Peyer's patch (tissue), 4 donors: ENCODE data around the gene TM9SF4. TPM values are rescaled to one million over a fixed set of nuclear protein-coding genes. Genes with fewer than 3 reads are reported as not detected.

ENCODE experiments used
- DNase-seq, 3 donors: peaks; one replicate each; pipeline ENCODE4 v3.0.0-alpha.2; 2017 to 2019
- H3K27ac ChIP-seq, 4 donors: fragments of 200-600 bp; sonication (generic); one replicate each; pipeline ENCODE4 v1.5.1; 2016 to 2019
- H3K27me3 ChIP-seq, 2 donors: fragments of 200-600 bp; sonication (generic); one replicate each; pipeline ENCODE4 v1.5.1; 2019
- H3K36me3 ChIP-seq, 3 donors: fragments of 200-600 bp; sonication (generic); one replicate each; pipeline ENCODE4 v1.5.1; 2016 to 2019
- H3K4me1 ChIP-seq, 4 donors: fragments of 200-600 bp; sonication (generic); one replicate each; pipeline ENCODE4 v1.5.1; 2016 to 2019
- H3K4me3 ChIP-seq, 4 donors: fragments of 200-600 bp; sonication (generic); 1 replicate in 3 of 4; 2 replicates in 1 of 4; pipeline ENCODE4 v1.5.1; 2016 to 2019; ENCODE audit warnings: mild to moderate bottlenecking in 1 of 4
- H3K9me3 ChIP-seq, 4 donors: fragments of 200-600 bp; sonication (generic); one replicate each; pipeline ENCODE4 v1.5.1; 2016 to 2019; ENCODE audit warnings: mild to moderate bottlenecking in 1 of 4
- POLR2A ChIP-seq, 2 donors: fragments of 450-650 bp; IDR thresholded peaks; one replicate each; pipeline ENCODE4 v1.5.1; 2017; ENCODE audit warnings: antibody characterized with exemption in 2 of 2, mild to moderate bottlenecking in 2 of 2, moderate library complexity in 2 of 2
- total RNA-seq, 4 donors: library from RNA; depleted of rRNA; stranded (reverse); fragments of >200 nt; gene quantifications; one replicate each; pipeline ENCODE4 v1.1.0, GENCODE V29; 2016
- TF ChIP-seq, protein P1 (sequence below), 6 experiments: fragments of 450-650 bp in 4 of 6; fragments of 200-600 bp in 2 of 6; sonication (generic) in 1 of 6; IDR thresholded peaks; one replicate each; pipeline ENCODE4 v1.5.1; 2017 to 2019; ENCODE audit warnings: antibody characterized with exemption in 6 of 6, mild to moderate bottlenecking in 3 of 6, moderate library complexity in 1 of 6

TM9SF4 gene
- total RNA-seq, 4 donors from 2014 or later: 28.9 to 59.5 (median 45.5) TPM

- H3K4me3 ChIP-seq: no peak overlapping the region
- no peak for DNase-seq
- no peak for TF ChIP-seq POLR2A (IDR thresholded peaks at IDR 0.05)
- TF ChIP-seq, protein P1, sequence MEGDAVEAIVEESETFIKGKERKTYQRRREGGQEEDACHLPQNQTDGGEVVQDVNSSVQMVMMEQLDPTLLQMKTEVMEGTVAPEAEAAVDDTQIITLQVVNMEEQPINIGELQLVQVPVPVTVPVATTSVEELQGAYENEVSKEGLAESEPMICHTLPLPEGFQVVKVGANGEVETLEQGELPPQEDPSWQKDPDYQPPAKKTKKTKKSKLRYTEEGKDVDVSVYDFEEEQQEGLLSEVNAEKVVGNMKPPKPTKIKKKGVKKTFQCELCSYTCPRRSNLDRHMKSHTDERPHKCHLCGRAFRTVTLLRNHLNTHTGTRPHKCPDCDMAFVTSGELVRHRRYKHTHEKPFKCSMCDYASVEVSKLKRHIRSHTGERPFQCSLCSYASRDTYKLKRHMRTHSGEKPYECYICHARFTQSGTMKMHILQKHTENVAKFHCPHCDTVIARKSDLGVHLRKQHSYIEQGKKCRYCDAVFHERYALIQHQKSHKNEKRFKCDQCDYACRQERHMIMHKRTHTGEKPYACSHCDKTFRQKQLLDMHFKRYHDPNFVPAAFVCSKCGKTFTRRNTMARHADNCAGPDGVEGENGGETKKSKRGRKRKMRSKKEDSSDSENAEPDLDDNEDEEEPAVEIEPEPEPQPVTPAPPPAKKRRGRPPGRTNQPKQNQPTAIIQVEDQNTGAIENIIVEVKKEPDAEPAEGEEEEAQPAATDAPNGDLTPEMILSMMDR (IDR thresholded peaks at IDR 0.05): no peak
- no peaks in the 10 kb centered on the region for H3K27me3 ChIP-seq
- H3K36me3 ChIP-seq: peaks cover 0 to 82% (median 0%) of the 10 kb centered on the region in 3 donors
- H3K27ac ChIP-seq: no peak overlapping the region
- H3K4me1 ChIP-seq: no peaks in the 10 kb centered on the region
- H3K9me3 ChIP-seq: no peaks in the 10 kb centered on the region
Observed at GRCh38 chr20:32144898-32145662, 35.6 kb downstream of the TM9SF4 start.

GRCh38 chr20:32149566-32150170 is 40.2 kb downstream of the TM9SF4 start:
- Histone ChIP-seq H3K4me3 (no peak overlapping the region), H3K9me3 (no peaks in the 10 kb centered on the region), H3K36me3 (peaks cover 0 to 74% (median 0%) of the 10 kb centered on the region in 3 donors), H3K4me1 (peaks cover 0 to 2% (median 0%) of the 10 kb centered on the region in 4 donors), H3K27ac (no peak overlapping the region), H3K27me3 (no peaks in the 10 kb centered on the region)
- DNase-seq: no peak
- TF ChIP-seq POLR2A (IDR thresholded peaks at IDR 0.05): no peak
- TF ChIP-seq, protein P1 (IDR thresholded peaks at IDR 0.05): no peak

- TF ChIP-seq, protein P1 (IDR thresholded peaks at IDR 0.05): no peak
- no peak for TF ChIP-seq POLR2A (IDR thresholded peaks at IDR 0.05)
- peaks cover 0 to 67% (median 0%) of the 10 kb centered on the region in 3 donors for H3K36me3 ChIP-seq
Observed at GRCh38 chr20:32150291-32150848, 40.9 kb downstream of the TM9SF4 start.

GRCh38 chr20:32152421-32153155 is 43.1 kb downstream of the TM9SF4 start:
- Histone ChIP-seq H3K27me3 (no peaks in the 10 kb centered on the region), H3K4me3 (no peak overlapping the region), H3K4me1 (peaks cover 0 to 12% (median 0%) of the 10 kb centered on the region in 4 donors), H3K27ac (peak overlapping the region in 1 of 4 donors; percentile 30), H3K36me3 (peaks cover 0 to 54% (median 0%) of the 10 kb centered on the region in 3 donors), H3K9me3 (no peaks in the 10 kb centered on the region)
- peak in 1 of 3 donors; percentile 70 for DNase-seq
- no peak for TF ChIP-seq POLR2A (IDR thresholded peaks at IDR 0.05)
- TF ChIP-seq, protein P1 (IDR thresholded peaks at IDR 0.05): no peak

More at GRCh38 chr20:32150291-32150848, 40.9 kb downstream of the TM9SF4 start:
- Histone ChIP-seq H3K9me3 (no peaks in the 10 kb centered on the region), H3K4me3 (no peak overlapping the region), H3K27ac (no peak overlapping the region), H3K4me1 (peaks cover 0 to 9% (median 0%) of the 10 kb centered on the region in 4 donors), H3K27me3 (no peaks in the 10 kb centered on the region)
- DNase-seq: no peak

DNA sequence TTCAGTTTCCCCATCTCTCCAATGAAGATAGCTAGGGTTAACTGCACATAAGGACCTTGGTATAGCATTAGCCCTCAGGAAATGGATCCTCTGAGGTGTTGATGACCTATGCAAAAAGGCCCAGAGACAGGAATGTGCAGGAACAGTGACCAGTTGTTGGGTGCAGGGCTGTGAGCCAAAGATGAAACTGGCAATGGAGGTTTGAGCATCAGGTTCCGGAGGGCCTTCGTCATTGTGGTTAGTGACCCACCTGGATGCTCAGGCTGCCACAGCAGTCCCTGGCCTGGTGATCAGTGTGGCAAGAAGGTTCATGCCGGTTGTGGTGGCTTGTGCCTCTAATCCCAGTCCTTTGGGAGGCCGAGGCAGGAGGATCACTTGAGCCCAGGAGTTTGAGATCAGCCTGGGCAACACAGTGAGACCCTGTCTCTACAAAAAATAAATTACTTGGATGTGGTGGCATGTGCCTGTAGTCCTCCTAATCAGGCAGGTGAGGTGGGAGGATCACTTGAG is 43.7 kb downstream of the TM9SF4 start:
- Histone ChIP-seq H3K9me3 (no peaks in the 10 kb centered on the region), H3K27ac (peak overlapping the region in 1 of 4 donors; percentile 30), H3K27me3 (no peaks in the 10 kb centered on the region), H3K36me3 (peaks cover 0 to 60% (median 0%) of the 10 kb centered on the region in 3 donors), H3K4me3 (no peak overlapping the region), H3K4me1 (peaks cover 0 to 12% (median 0%) of the 10 kb centered on the region in 4 donors)
- TF ChIP-seq, protein P1 (IDR thresholded peaks at IDR 0.05): no peak
- no peak for TF ChIP-seq POLR2A (IDR thresholded peaks at IDR 0.05)
- DNase-seq: no peak
